Brain microvascular endothelial cell (primary cell): ENCODE data around the gene OSR1.

ENCODE experiments used
- DNase-seq: peaks from one replicate; pipeline ENCODE4 v3.0.0-alpha.2; 2020
- H3K27ac ChIP-seq: fragments of 250-450 bp; sonication (Bioruptor Pico); 2 replicates; pipeline ENCODE4 v1.5.1; 2020; ENCODE audit warnings: mild to moderate bottlenecking, moderate library complexity
- H3K27me3 ChIP-seq: fragments of 250-450 bp; sonication (Bioruptor Pico); replicated peaks from 2 replicates; pipeline ENCODE4 v1.5.1; 2020; ENCODE audit warnings: mild to moderate bottlenecking
- H3K36me3 ChIP-seq: fragments of 250-450 bp; sonication (Bioruptor Pico); replicated peaks from 2 replicates; pipeline ENCODE4 v1.5.1; 2020; ENCODE audit warnings: mild to moderate bottlenecking
- H3K4me3 ChIP-seq: 2 replicates; pipeline ENCODE4 v1.5.1; 2011; ENCODE audit warnings: low read depth, mild to moderate bottlenecking, control low read depth, low read length, moderate library complexity
- in situ Hi-C: cut with HindIII; loops from 2 replicates; pipeline ENCODE4 v1.10.0; 2017; ENCODE audit warnings: low sequenced_read_pairs, low pct_ligation_motif_present
- TF ChIP-seq, protein P1 (sequence below): IDR thresholded peaks from 2 replicates; pipeline ENCODE4 v1.5.1; 2011; ENCODE audit warnings: low read depth, mild to moderate bottlenecking, moderate library complexity, low read length, control low read depth, inconsistent platforms; ENCODE audit errors: missing control alignments

OSR1 gene

DNA sequence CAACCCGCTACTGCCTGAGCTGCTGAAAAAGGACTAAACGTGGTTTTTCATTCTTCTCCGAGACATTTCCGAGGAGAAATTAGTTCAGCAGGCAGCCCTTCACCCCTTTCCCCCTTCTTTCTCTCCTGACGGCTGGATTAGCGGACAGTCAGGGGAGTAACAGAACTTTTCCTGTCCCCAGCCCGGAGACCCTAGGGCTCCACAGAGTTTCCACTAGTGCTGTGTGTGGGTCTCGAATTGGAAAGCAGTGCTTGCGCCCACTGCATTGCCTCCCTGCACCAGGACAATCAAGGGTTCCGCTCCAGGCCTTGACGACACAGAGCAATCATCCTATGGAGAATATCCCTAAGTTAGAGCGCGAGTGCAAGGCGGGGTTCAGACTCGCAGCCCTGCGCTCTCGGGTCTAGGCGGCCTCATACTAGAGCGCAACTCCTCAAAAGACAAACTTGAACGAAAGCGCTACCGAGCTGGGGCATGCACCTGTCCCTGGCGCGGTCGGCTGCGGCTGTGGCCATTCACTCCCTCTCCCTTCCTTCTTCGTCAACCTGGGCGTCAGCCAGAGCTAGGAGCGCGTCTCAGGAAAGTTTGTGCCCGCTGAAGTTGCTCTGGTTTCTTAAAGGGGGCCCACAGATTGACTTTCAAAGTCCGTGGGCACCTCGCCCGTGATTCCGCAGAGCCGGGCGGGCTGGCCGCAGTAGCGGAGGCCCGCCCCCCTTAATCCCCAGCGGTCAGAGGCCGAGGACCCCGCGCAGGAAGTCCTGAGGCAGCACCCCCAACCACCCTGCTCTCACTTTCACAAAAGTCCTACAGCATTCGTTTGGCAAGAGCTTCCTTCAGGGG lies 801 bp downstream of the OSR1 start:
- peak overlapping the region; percentile 67 for H3K4me3 ChIP-seq
- no peak overlapping the region for H3K27ac ChIP-seq
- in situ Hi-C loops = loop anchor here (25.0 kb wide), 1 partner anchor 505 kb away; no protein-coding TSS in a partner anchor
- no peak for DNase-seq
- TF ChIP-seq, protein P1, sequence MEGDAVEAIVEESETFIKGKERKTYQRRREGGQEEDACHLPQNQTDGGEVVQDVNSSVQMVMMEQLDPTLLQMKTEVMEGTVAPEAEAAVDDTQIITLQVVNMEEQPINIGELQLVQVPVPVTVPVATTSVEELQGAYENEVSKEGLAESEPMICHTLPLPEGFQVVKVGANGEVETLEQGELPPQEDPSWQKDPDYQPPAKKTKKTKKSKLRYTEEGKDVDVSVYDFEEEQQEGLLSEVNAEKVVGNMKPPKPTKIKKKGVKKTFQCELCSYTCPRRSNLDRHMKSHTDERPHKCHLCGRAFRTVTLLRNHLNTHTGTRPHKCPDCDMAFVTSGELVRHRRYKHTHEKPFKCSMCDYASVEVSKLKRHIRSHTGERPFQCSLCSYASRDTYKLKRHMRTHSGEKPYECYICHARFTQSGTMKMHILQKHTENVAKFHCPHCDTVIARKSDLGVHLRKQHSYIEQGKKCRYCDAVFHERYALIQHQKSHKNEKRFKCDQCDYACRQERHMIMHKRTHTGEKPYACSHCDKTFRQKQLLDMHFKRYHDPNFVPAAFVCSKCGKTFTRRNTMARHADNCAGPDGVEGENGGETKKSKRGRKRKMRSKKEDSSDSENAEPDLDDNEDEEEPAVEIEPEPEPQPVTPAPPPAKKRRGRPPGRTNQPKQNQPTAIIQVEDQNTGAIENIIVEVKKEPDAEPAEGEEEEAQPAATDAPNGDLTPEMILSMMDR = no peak
- no peaks in the 10 kb centered on the region for H3K27me3 ChIP-seq
- H3K36me3 ChIP-seq = peaks cover 8% of the 10 kb centered on the region

DNA sequence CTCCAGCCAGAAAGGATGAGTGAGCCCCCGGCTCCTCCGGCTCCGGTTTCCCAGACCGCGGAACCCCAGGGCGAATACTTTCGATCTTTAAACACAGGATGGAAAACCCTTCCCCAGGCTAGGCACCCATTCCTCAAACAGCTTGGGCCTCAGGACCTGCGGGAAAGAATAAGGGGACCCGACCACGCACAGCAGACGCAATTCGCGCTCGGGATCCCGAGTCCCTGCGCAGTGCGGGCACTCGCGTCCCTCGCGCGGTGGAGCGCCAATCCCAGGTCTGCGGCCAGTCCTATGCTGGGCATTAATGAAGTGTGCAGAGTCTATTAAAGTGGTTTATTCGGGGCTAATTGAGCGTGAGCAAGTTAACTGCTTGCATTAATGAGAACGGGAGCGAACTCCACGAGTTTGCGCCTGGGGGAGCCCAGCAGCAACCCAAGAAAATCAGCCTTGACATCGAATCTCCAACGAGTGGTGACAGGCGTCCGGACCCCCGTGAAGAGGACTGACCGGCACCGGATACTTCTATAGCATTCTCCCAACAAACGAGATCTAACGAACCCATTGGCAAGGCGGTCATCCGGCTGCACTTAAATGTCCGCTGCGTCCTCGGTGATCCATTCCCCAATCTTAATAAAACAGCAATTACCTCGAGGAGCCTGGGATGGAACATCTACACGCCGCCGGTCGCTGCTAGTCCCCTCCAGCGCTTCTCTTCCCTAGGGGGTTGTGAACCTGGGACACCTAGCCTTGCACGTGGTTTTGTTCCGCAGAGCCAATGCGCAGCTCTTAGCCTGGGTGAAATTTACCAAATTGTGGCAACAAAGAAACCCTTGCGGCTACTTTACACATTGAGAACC lies 1.6 kb downstream of the OSR1 start:
- H3K27ac ChIP-seq = no peak overlapping the region
- TF ChIP-seq, protein P1 = peak; percentile 2
- in situ Hi-C loops = loop anchor here (25.0 kb wide), 1 partner anchor 506 kb away; no protein-coding TSS in a partner anchor
- H3K36me3 ChIP-seq = peaks cover 14% of the 10 kb centered on the region
- no peaks in the 10 kb centered on the region for H3K27me3 ChIP-seq
- H3K4me3 ChIP-seq = peak overlapping the region; percentile 67
- DNase-seq = no peak

DNA sequence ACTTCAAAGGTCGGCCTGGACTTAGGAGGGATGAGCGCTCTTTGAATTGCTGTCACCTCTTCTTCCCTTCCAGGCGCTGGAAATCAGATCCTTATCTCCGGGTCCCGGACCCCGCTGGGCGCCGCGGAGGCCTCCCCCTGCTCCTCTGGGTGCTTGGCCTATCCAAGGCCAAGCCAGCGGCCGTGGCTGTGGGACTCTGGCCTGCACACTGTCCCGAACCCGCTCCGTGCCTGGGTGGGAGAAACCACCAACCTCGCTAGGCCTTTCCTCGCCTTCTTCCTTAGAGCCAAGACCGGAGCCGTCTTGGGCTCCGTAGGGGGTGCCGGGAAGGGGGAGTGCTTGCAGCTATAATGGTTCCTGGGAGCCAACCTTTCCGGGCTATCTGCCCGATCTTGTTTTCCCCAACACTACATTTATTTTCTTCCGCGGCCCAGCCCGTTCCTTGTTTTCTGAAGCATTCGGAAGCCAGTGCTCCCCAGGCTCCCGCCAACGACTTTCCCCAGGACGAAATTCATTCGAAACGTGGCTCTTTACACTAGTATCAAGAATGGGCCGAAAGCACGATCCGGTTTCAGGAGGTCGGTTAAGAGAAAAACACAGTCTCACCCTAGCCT lies 2.4 kb downstream of the OSR1 start:
- Histone ChIP-seq H3K4me3 (peak overlapping the region; percentile 67), H3K27ac (no peak overlapping the region), H3K27me3 (no peaks in the 10 kb centered on the region), H3K36me3 (peaks cover 15% of the 10 kb centered on the region)
- no peak for DNase-seq
- TF ChIP-seq, protein P1 = no peak
- in situ Hi-C loops = loop anchor here (25.0 kb wide), 1 partner anchor 506 kb away; no protein-coding TSS in a partner anchor

DNA sequence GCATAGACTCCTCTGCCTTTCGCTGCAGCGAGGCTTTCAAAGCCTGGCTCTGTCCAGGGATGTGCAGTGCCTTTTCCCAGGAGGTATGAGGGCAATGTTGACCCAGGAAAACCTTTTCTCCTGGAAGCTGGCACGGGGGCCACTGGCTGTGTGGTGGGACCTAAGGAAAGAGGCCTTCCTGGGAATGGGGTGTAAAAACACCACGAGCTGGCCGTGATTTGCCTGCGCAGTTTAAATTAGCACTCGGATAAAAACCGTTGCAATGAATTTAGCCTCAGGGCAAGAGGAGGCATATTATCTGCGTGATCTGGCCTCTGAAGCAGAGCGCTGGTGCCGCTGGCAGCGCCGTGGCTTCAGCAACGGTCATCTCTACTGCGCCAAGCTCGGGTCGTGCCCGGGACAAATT lies 3.0 kb downstream of the OSR1 start:
- Histone ChIP-seq H3K36me3 (peaks cover 18% of the 10 kb centered on the region), H3K27me3 (no peaks in the 10 kb centered on the region), H3K4me3 (no peak overlapping the region)

DNA sequence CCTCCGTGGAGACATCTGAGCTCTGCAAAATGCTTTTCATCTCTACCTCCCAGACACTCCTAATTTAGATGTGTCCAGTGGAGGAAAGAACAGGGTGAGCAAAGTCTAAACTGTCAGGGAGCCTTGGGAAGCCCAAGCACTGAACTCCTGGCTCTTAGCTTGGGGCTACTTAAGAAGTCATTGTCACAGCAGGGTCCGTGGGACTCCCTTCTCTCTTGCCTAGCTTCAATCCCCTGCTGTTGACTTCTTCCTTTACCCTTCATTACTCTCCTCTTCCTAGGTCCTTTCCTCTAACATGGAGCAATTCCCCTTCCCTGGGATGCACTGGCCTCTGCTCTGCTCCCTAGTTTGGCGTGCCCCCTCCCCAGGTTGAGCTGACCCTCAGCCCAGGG lies 3.4 kb downstream of the OSR1 start:
- TF ChIP-seq, protein P1 = no peak
- in situ Hi-C loops = loop anchor here (25.0 kb wide), 1 partner anchor 507 kb away; no protein-coding TSS in a partner anchor
- H3K27me3 ChIP-seq = no peaks in the 10 kb centered on the region
- H3K36me3 ChIP-seq = peaks cover 18% of the 10 kb centered on the region
- no peak overlapping the region for H3K4me3 ChIP-seq
- no peak overlapping the region for H3K27ac ChIP-seq
- no peak for DNase-seq

More for the DNA sequence above, 3.0 kb downstream of the OSR1 start:
- no peak for DNase-seq
- in situ Hi-C loops = loop anchor here (25.0 kb wide), 1 partner anchor 507 kb away; no protein-coding TSS in a partner anchor
- H3K27ac ChIP-seq = no peak overlapping the region
- TF ChIP-seq, protein P1 = no peak
